Transverse colon (tissue), 4 donors: ENCODE data around the gene CHD2. TPM values are rescaled to one million over a fixed set of nuclear protein-coding genes. Genes with fewer than 3 reads are reported as not detected.

Source experiments
- DNase-seq: peaks from one replicate; pipeline ENCODE4 v3.0.0-alpha.2; 2019
- H3K27ac ChIP-seq, 4 donors: fragments of 200-600 bp; sonication (generic); 2 replicates each; pipeline ENCODE4 v1.5.1; 2016 to 2018; ENCODE audit warnings: inconsistent platforms in 4 of 4
- H3K27me3 ChIP-seq: fragments of 200-600 bp; sonication (generic); 2 replicates; pipeline ENCODE4 v1.5.1; 2017; ENCODE audit warnings: inconsistent platforms
- H3K36me3 ChIP-seq, 4 donors: fragments of 200-600 bp; sonication (generic); 2 replicates each; pipeline ENCODE4 v1.5.1; 2017 to 2019; ENCODE audit warnings: inconsistent platforms in 4 of 4
- H3K4me1 ChIP-seq, 4 donors: fragments of 200-600 bp; sonication (generic); 2 replicates each; pipeline ENCODE4 v1.5.1; 2017 to 2020; ENCODE audit warnings: inconsistent platforms in 4 of 4
- H3K4me3 ChIP-seq, 4 donors: fragments of 200-600 bp; sonication (generic); 1 replicate in 1 of 4; 2 replicates in 3 of 4; pipeline versions ENCODE4 v1.5.1 to v1.6.1; 2017 to 2019; ENCODE audit warnings: inconsistent platforms in 4 of 4
- H3K9me3 ChIP-seq, 2 donors: fragments of 200-600 bp; sonication (generic); 2 replicates each; pipeline ENCODE4 v1.5.1; 2017 to 2019; ENCODE audit warnings: inconsistent platforms in 2 of 2
- CTCF ChIP-seq, 5 experiments: fragments of 200-600 bp in 3 of 5; fragments of 450-650 bp in 2 of 5; sonication (generic) in 3 of 5; IDR thresholded peaks; 1 replicate in 2 of 5; 2 replicates in 3 of 5; pipeline ENCODE4 v1.5.1; 2016 to 2017; ENCODE audit warnings: antibody characterized with exemption in 5 of 5, inconsistent platforms in 3 of 5, mild to moderate bottlenecking in 2 of 5, moderate library complexity in 1 of 5
- EP300 ChIP-seq: sonication (generic); formaldehyde crosslinking; IDR thresholded peaks from one replicate; pipeline ENCODE4 v1.6.1; 2017; ENCODE audit warnings: antibody characterized with exemption, low read depth
- POLR2A ChIP-seq: fragments of 450-650 bp; IDR thresholded peaks from one replicate; pipeline ENCODE4 v1.6.1; 2016; ENCODE audit warnings: antibody characterized with exemption, mild to moderate bottlenecking, moderate library complexity
- POLR2AphosphoS5 ChIP-seq, 3 donors: sonication (generic); formaldehyde crosslinking; IDR thresholded peaks; one replicate each; pipeline ENCODE4 v1.6.1; 2016; ENCODE audit warnings: antibody characterized with exemption in 3 of 3
- WGBS, 2 donors: methylation state at CpG; one replicate each; pipeline ENCODE4 v1.1.5; 2018; ENCODE audit warnings: low coverage in 1 of 2; 5-methylcytosine and 5-hydroxymethylcytosine counted together
- in situ Hi-C, 4 donors: fragments of 200-750 bp; cut with MboI; loops; one replicate each; pipeline versions ENCODE4 v1.15.0 to v1.15.1; 2017; ENCODE audit warnings: low sequenced_read_pairs in 3 of 4, low pct_ligation_motif_present in 1 of 4, low pct_unique_long_range_greater_than_20kb in 1 of 4
- intact Hi-C: fragments of 100-400 bp; cut with DNase I; formaldehyde crosslinking; loops from one replicate; pipeline ENCODE4 v1.15.1; 2023; ENCODE audit warnings: low total_unique reads
- total RNA-seq, 4 donors: library from RNA; depleted of rRNA; stranded (reverse); fragments of >200 nt; gene quantifications; one replicate each; pipeline ENCODE4 v1.1.0, GENCODE V29; 2016

CHD2 gene
- total RNA-seq, 4 donors from 2014 or later = 90.5 to 190 (median 138) TPM

GRCh38 chr15:92885224-92886041 lies 14.7 kb upstream of the CHD2 start:
- H3K9me3 ChIP-seq = no peaks in the 10 kb centered on the region
- peaks cover 0 to 23% (median 7%) of the 10 kb centered on the region in 4 donors for H3K36me3 ChIP-seq
- H3K27ac ChIP-seq = peak overlapping the region; percentile 98 to 100 (median 100)
- intact Hi-C loops (no loop called here), in situ Hi-C loops (loop anchor here in 1 of 4 donors (10.0 kb wide), 1 partner anchor 71 kb away; no protein-coding TSS in a partner anchor)
- peak overlapping the region; percentile 6 to 100 (median 92) for H3K4me3 ChIP-seq
- TF ChIP-seq EP300 = no peak
- TF ChIP-seq CTCF (IDR thresholded peaks at IDR 0.05) = no peak
- TF ChIP-seq POLR2A = no peak
- no peak for TF ChIP-seq POLR2AphosphoS5 (IDR thresholded peaks at IDR 0.05)
- WGBS, 2 donors = 2 to 5% methylated on average over 3 of the region's 3 CpGs
- H3K4me1 ChIP-seq = peaks cover 17 to 67% (median 48%) of the 10 kb centered on the region in 4 donors
- no peak for DNase-seq
- H3K27me3 ChIP-seq = no peaks in the 10 kb centered on the region

GRCh38 chr15:92886042-92886537 lies 14.0 kb upstream of the CHD2 start:
- Histone ChIP-seq H3K9me3 (no peaks in the 10 kb centered on the region), H3K4me3 (peak overlapping the region in 3 of 4 donors; percentile 87 to 100 (median 98)), H3K36me3 (peaks cover 0 to 23% (median 7%) of the 10 kb centered on the region in 4 donors), H3K27me3 (no peaks in the 10 kb centered on the region), H3K4me1 (peaks cover 11 to 67% (median 44%) of the 10 kb centered on the region in 4 donors), H3K27ac (peak overlapping the region; percentile 98 to 100 (median 100))
- TF ChIP-seq EP300 (no peak), POLR2A (no peak), CTCF (IDR thresholded peaks at IDR 0.05) (no peak), POLR2AphosphoS5 (IDR thresholded peaks at IDR 0.05) (no peak)
- intact Hi-C loops (no loop called here), in situ Hi-C loops (loop anchor here in 1 of 4 donors (10.0 kb wide), 1 partner anchor 71 kb away; no protein-coding TSS in a partner anchor)
- no peak for DNase-seq
- 5 to 8% methylated on average over 2 of the region's 2 CpGs for WGBS, 2 donors

- peaks cover 0 to 26% (median 8%) of the 10 kb centered on the region in 4 donors for H3K36me3 ChIP-seq
- 34 to 39% methylated on average over 8 of the region's 8 CpGs for WGBS, 2 donors
Measured at GRCh38 chr15:92886815-92887214, 13.3 kb upstream of the CHD2 start.

More at GRCh38 chr15:92886815-92887214, 13.3 kb upstream of the CHD2 start:
- TF ChIP-seq EP300 = no peak
- TF ChIP-seq POLR2AphosphoS5 (IDR thresholded peaks at IDR 0.05) = no peak
- TF ChIP-seq CTCF (IDR thresholded peaks at IDR 0.05) = no peak
- no peak for TF ChIP-seq POLR2A
- H3K9me3 ChIP-seq = no peaks in the 10 kb centered on the region
- peak overlapping the region; percentile 24 to 100 (median 99) for H3K27ac ChIP-seq
- H3K4me3 ChIP-seq = peak overlapping the region in 2 of 4 donors; percentile 13 to 100
- H3K27me3 ChIP-seq = no peaks in the 10 kb centered on the region
- intact Hi-C loops = no loop called here
- H3K4me1 ChIP-seq = peaks cover 8 to 67% (median 40%) of the 10 kb centered on the region in 4 donors
- in situ Hi-C loops = loop anchor here in 1 of 4 donors (10.0 kb wide), 1 partner anchor 72 kb away; no protein-coding TSS in a partner anchor
- DNase-seq = no peak
